Stomach smooth muscle (tissue), 2 donors: ENCODE measurements around the gene CFC1B.
"Not testable (repeated sequence)": the region's sequence is repeated elsewhere in the genome, so short reads cannot be mapped to it uniquely, and the experiment has no call there.

Experiments used
- H3K27ac ChIP-seq: one replicate; pipeline ENCODE4 v1.7.0; 2013; ENCODE audit warnings: mild to moderate bottlenecking, low read length, inconsistent platforms
- H3K27me3 ChIP-seq, 2 donors: one replicate each; pipeline ENCODE4 v1.7.0; 2013; ENCODE audit warnings: low read length in 2 of 2; ENCODE audit not compliant: insufficient read depth in 2 of 2, control insufficient read depth in 1 of 2
- H3K36me3 ChIP-seq, 2 donors: one replicate each; pipeline ENCODE4 v1.7.0; 2013; ENCODE audit warnings: low read length in 2 of 2; ENCODE audit not compliant: control insufficient read depth in 2 of 2, insufficient read depth in 2 of 2
- H3K4me1 ChIP-seq: one replicate; pipeline ENCODE4 v1.7.0; 2013; ENCODE audit warnings: low read length; ENCODE audit not compliant: control insufficient read depth, insufficient read depth
- H3K4me3 ChIP-seq, 2 donors: one replicate each; pipeline ENCODE4 v1.7.0; 2013; ENCODE audit warnings: low read length in 2 of 2
- H3K9ac ChIP-seq, 2 donors: one replicate each; pipeline ENCODE4 v1.7.0; 2013; ENCODE audit warnings: low read length in 2 of 2, mild to moderate bottlenecking in 1 of 2
- H3K9me3 ChIP-seq, 2 donors: one replicate each; pipeline ENCODE4 v1.7.0; 2013; ENCODE audit warnings: low read length in 2 of 2; ENCODE audit not compliant: control insufficient read depth in 2 of 2
- donor health status: healthy.
- donor health status: Pancreatic carcinoma.

The CFC1B gene

GRCh38 chr2:130571929-130572328, 50.9 kb downstream of the CFC1B start:
- H3K27ac ChIP-seq, H3K4me1 ChIP-seq, H3K27me3 ChIP-seq, H3K9me3 ChIP-seq, H3K4me3 ChIP-seq, H3K36me3 ChIP-seq, H3K9ac ChIP-seq: not testable (repeated sequence)

GRCh38 chr2:130574230-130574629, 53.2 kb downstream of the CFC1B start:
- H3K27ac ChIP-seq, H3K9ac ChIP-seq, H3K9me3 ChIP-seq, H3K36me3 ChIP-seq, H3K27me3 ChIP-seq, H3K4me3 ChIP-seq, H3K4me1 ChIP-seq: not testable (repeated sequence)

DNA sequence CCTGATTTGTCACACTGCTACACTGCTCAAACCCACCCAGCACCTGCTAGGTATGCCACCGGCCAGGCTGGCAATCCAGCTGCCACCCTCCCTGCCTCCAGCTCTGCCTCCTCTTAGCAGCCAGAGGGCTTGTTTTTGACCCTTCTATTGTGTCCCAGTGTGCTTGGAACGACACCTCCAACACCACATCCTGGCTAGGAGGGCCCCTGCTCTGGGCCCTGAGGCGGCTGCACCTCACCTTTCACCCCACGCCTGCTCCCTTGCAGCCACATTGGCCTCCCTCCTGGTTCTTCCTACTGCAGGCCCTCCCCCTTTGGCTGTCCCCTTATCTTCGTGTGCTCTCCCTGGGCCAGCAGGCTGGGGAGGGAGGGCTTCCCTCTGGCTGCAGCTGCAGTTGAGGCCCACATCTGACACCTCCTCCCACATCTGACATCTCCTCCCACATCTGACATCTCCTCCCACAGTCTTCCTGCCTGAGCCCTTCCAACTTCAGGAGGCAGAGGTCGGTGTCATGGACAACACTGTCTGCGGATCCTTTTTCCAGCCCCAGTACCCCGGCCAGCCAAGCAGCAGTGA, 55.3 kb downstream of the CFC1B start:
- H3K4me3 ChIP-seq, H3K9ac ChIP-seq, H3K36me3 ChIP-seq, H3K4me1 ChIP-seq, H3K9me3 ChIP-seq, H3K27me3 ChIP-seq, H3K27ac ChIP-seq: not testable (repeated sequence)

DNA sequence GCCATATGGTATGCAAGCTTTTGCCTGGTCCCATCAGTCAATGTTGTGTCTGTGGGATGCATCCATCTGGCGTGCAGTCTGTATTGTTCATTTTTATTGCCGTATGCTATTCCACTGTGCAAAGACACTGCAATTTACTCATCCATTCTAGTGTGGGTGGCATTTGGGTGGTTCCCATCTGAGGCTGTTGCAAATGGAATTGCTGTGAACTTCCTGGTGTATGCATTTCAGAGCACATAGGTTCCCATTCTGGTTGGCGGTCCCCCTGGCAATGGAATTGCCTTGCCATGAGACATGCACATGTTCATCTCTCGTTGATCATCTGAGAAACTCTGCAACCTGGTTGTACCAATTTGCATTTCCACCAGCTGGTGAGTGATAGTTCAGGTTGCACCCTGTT, 56.5 kb downstream of the CFC1B start:
- H3K4me1 ChIP-seq, H3K36me3 ChIP-seq, H3K9me3 ChIP-seq, H3K27ac ChIP-seq, H3K27me3 ChIP-seq, H3K4me3 ChIP-seq, H3K9ac ChIP-seq: not testable (repeated sequence)
